SK-N-SH treated with all-trans-retinoic acid at 6 μM for 48 hours (cell line): ENCODE results near the gene UGT1A8.

Experiments
- ARNTL ChIP-seq: fragments of 450-650 bp; formaldehyde crosslinking; IDR thresholded peaks from 2 replicates; pipeline ENCODE4 v1.5.0; 2020; ENCODE audit warnings: low read depth, mild to moderate bottlenecking, moderate library complexity, borderline replicate concordance
- ESRRG ChIP-seq: fragments of 250-450 bp; sonication (Bioruptor Pico); IDR thresholded peaks from 2 replicates; pipeline ENCODE4 v1.6.1; 2021; ENCODE audit warnings: mild to moderate bottlenecking
- GLIS3 ChIP-seq: fragments of 250-450 bp; sonication (Bioruptor Pico); IDR thresholded peaks from 2 replicates; pipeline ENCODE4 v1.5.0; 2020; ENCODE audit warnings: mild to moderate bottlenecking, moderate library complexity
- TOX ChIP-seq: fragments of 250-450 bp; sonication (Bioruptor Pico); IDR thresholded peaks from 2 replicates; pipeline ENCODE4 v1.8.0; 2021; ENCODE audit warnings: mild to moderate bottlenecking, moderate library complexity, borderline replicate concordance
- ZC3H10 ChIP-seq: fragments of 250-450 bp; sonication (Bioruptor Pico); IDR thresholded peaks from 2 replicates; pipeline ENCODE4 v1.5.1; 2021; ENCODE audit warnings: mild to moderate bottlenecking, moderate library complexity
- ZFP3 ChIP-seq: fragments of 250-450 bp; sonication (Bioruptor Pico); IDR thresholded peaks from 2 replicates; pipeline ENCODE4 v1.5.0; 2020; ENCODE audit warnings: mild to moderate bottlenecking, moderate library complexity
- ZFP30 ChIP-seq: fragments of 450-650 bp; formaldehyde crosslinking; IDR thresholded peaks from 2 replicates; pipeline ENCODE4 v1.5.0; 2022; ENCODE audit warnings: mild to moderate bottlenecking, moderate library complexity
- ZNF565 ChIP-seq: fragments of 450-650 bp; formaldehyde crosslinking; conservative IDR thresholded peaks from 2 replicates; pipeline ENCODE4 v1.5.0; 2020; ENCODE audit warnings: low read depth, mild to moderate bottlenecking, moderate library complexity
- ZNF70 ChIP-seq: fragments of 450-650 bp; formaldehyde crosslinking; IDR thresholded peaks from 2 replicates; pipeline ENCODE4 v1.5.0; 2020; ENCODE audit warnings: mild to moderate bottlenecking, moderate library complexity
- ZNF8 ChIP-seq: fragments of 450-650 bp; formaldehyde crosslinking; IDR thresholded peaks from 2 replicates; pipeline ENCODE4 v1.5.0; 2020; ENCODE audit warnings: mild to moderate bottlenecking, moderate library complexity
- TF ChIP-seq, protein P1 (sequence below): fragments of 250-450 bp; sonication (Bioruptor Pico); IDR thresholded peaks from 2 replicates; pipeline ENCODE4 v1.8.0; 2020; ENCODE audit warnings: mild to moderate bottlenecking, moderate library complexity, borderline replicate concordance
- TF ChIP-seq, protein P2 (sequence below): fragments of 250-450 bp; sonication (Bioruptor Pico); IDR thresholded peaks from 2 replicates; pipeline ENCODE4 v1.5.1; 2020; ENCODE audit warnings: low read depth, mild to moderate bottlenecking, moderate library complexity
- TF ChIP-seq, protein P3 (sequence below): fragments of 250-450 bp; sonication (Bioruptor Pico); IDR thresholded peaks from 2 replicates; pipeline ENCODE4 v1.5.1; 2021; ENCODE audit warnings: mild to moderate bottlenecking, moderate library complexity
- TF ChIP-seq, protein P4 (sequence below): fragments of 250-450 bp; sonication (Bioruptor Pico); IDR thresholded peaks from 2 replicates; pipeline ENCODE4 v1.8.0; 2021; ENCODE audit warnings: low read depth, mild to moderate bottlenecking, moderate library complexity, borderline replicate concordance

DNA sequence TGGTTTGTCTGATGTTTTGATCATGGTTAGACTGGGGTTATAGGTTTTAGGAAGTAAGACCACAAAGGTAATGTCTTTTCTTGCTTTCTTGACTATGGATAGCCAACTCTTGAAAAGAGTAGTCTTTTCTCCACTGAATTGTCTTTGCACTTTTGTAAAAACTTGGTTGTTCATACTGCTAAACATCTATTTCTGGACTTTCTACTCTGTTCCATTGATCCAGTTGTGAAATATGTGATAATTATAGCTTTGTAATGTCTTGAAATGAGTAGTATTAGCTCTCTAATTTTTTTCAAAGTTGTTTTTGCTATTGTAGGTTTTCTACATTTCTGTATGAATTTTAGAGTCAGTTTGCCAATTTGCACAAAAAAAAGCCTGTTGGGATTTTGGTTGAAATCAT, 41.2 kb downstream of the UGT1A8 start:
- TF ChIP-seq, protein P1, sequence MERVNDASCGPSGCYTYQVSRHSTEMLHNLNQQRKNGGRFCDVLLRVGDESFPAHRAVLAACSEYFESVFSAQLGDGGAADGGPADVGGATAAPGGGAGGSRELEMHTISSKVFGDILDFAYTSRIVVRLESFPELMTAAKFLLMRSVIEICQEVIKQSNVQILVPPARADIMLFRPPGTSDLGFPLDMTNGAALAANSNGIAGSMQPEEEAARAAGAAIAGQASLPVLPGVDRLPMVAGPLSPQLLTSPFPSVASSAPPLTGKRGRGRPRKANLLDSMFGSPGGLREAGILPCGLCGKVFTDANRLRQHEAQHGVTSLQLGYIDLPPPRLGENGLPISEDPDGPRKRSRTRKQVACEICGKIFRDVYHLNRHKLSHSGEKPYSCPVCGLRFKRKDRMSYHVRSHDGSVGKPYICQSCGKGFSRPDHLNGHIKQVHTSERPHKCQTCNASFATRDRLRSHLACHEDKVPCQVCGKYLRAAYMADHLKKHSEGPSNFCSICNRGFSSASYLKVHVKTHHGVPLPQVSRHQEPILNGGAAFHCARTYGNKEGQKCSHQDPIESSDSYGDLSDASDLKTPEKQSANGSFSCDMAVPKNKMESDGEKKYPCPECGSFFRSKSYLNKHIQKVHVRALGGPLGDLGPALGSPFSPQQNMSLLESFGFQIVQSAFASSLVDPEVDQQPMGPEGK, result no peak
- TF ChIP-seq ZNF8 (CRISPR knock-in tag) (no peak), TOX (CRISPR knock-in tag) (no peak), ZNF565 (CRISPR knock-in tag) (no peak), ZC3H10 (CRISPR knock-in tag) (no peak), ZFP3 (CRISPR knock-in tag) (no peak), GLIS3 (CRISPR knock-in tag) (no peak), ZFP30 (no peak), ZNF70 (CRISPR knock-in tag) (no peak), ESRRG (no peak), ARNTL (CRISPR knock-in tag) (no peak)
- TF ChIP-seq, protein P2, sequence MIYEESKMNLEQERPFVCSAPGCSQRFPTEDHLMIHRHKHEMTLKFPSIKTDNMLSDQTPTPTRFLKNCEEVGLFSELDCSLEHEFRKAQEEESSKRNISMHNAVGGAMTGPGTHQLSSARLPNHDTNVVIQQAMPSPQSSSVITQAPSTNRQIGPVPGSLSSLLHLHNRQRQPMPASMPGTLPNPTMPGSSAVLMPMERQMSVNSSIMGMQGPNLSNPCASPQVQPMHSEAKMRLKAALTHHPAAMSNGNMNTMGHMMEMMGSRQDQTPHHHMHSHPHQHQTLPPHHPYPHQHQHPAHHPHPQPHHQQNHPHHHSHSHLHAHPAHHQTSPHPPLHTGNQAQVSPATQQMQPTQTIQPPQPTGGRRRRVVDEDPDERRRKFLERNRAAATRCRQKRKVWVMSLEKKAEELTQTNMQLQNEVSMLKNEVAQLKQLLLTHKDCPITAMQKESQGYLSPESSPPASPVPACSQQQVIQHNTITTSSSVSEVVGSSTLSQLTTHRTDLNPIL (CRISPR knock-in tag), result no peak
- TF ChIP-seq, protein P3, sequence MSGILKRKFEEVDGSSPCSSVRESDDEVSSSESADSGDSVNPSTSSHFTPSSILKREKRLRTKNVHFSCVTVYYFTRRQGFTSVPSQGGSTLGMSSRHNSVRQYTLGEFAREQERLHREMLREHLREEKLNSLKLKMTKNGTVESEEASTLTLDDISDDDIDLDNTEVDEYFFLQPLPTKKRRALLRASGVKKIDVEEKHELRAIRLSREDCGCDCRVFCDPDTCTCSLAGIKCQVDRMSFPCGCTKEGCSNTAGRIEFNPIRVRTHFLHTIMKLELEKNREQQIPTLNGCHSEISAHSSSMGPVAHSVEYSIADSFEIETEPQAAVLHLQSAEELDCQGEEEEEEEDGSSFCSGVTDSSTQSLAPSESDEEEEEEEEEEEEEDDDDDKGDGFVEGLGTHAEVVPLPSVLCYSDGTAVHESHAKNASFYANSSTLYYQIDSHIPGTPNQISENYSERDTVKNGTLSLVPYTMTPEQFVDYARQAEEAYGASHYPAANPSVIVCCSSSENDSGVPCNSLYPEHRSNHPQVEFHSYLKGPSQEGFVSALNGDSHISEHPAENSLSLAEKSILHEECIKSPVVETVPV (CRISPR knock-in tag), result no peak
- TF ChIP-seq, protein P4, sequence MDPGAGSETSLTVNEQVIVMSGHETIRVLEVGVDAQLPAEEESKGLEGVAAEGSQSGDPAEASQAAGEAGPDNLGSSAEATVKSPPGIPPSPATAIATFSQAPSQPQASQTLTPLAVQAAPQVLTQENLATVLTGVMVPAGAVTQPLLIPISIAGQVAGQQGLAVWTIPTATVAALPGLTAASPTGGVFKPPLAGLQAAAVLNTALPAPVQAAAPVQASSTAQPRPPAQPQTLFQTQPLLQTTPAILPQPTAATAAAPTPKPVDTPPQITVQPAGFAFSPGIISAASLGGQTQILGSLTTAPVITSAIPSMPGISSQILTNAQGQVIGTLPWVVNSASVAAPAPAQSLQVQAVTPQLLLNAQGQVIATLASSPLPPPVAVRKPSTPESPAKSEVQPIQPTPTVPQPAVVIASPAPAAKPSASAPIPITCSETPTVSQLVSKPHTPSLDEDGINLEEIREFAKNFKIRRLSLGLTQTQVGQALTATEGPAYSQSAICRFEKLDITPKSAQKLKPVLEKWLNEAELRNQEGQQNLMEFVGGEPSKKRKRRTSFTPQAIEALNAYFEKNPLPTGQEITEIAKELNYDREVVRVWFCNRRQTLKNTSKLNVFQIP, result no peak
